Measurements from ENCODE around the gene COMMD4.
"Not testable (repeated sequence)": the region's sequence is repeated elsewhere in the genome, so short reads cannot be mapped to it uniquely, and the experiment has no call there.

Gene COMMD4

DNA sequence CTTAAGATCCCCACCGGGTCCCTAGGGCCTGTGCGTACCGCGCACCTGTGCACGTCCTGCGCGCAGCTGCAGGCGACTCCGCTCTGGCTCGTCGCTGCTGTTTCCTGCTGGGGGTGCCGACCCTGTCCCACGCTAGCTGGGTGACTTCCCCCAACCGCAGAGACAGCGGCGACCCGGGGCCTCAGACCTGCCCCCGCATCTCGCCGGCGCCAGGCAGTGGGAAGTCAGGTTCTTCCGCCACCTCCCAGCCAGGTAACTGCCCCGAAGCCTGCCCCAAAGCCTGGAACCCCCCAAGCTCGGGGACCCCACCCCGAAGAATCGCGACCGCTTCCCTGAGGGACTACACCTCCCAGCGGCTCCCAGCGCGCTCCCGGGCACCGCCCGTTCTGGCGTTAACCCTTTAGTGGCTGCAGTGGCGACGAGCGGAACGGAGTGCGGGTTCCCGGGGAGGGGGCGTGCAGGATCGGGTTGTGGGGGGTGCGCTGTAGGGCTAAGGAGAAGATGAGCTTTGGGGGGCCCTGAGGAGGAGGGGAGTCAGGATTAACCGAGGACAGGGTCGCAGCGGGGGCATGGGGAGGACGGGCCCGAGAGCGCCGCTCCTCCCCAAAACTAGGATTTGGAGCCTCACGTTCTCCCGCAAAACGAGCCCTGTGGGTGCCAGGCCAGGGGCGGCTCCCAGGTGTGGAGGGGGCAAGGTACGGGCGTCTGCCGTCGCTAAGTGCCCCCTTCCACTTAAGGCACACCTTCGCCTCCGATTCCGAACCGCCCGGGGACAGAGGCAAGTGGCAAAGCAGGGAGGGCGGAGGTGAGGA is 11.6 kb downstream of the COMMD4 start:
- no peak for TF ChIP-seq CTCF (IDR thresholded peaks at IDR 0.05)
- Mint-ChIP-seq H3K9me3 (no peaks in the 10 kb centered on the region), H3K4me1 (peaks cover 21% of the 10 kb centered on the region), H3K36me3 (ENCODE audit: low read depth) (peaks cover 10% of the 10 kb centered on the region), H3K4me3 (peak overlapping the region; percentile 91), H3K27ac (no peak overlapping the region), H3K27me3 (ENCODE audit: low read depth, poor library complexity) (peaks cover 42% of the 10 kb centered on the region)
- peak; percentile 67 for DNase-seq

GRCh38 chr15:75348034-75348561 is 12.2 kb downstream of the COMMD4 start:
- Mint-ChIP-seq H3K27me3 (ENCODE audit: low read depth, poor library complexity) (peaks cover 42% of the 10 kb centered on the region), H3K9me3 (no peaks in the 10 kb centered on the region), H3K4me1 (peaks cover 21% of the 10 kb centered on the region), H3K4me3 (peak overlapping the region; percentile 91), H3K36me3 (ENCODE audit: low read depth) (peaks cover 10% of the 10 kb centered on the region), H3K27ac (no peak overlapping the region)
- TF ChIP-seq CTCF (IDR thresholded peaks at IDR 0.05), result no peak
- peak; percentile 56 for DNase-seq

GRCh38 chr15:75348562-75349350 is 12.9 kb downstream of the COMMD4 start:
- Mint-ChIP-seq H3K9me3 (no peaks in the 10 kb centered on the region), H3K27ac (no peak overlapping the region), H3K4me1 (peaks cover 21% of the 10 kb centered on the region), H3K27me3 (ENCODE audit: low read depth, poor library complexity) (peaks cover 42% of the 10 kb centered on the region), H3K36me3 (ENCODE audit: low read depth) (peaks cover 10% of the 10 kb centered on the region), H3K4me3 (peak overlapping the region; percentile 89)
- no peak for TF ChIP-seq CTCF (IDR thresholded peaks at IDR 0.05)
- peak; percentile 38 for DNase-seq

- Mint-ChIP-seq H3K4me3 (peak overlapping the region; percentile 89), H3K4me1 (peaks cover 21% of the 10 kb centered on the region), H3K27me3 (ENCODE audit: low read depth, poor library complexity) (peaks cover 42% of the 10 kb centered on the region)
- H3K9me3 Mint-ChIP-seq; H3K36me3 Mint-ChIP-seq (ENCODE audit: low read depth); DNase-seq; H3K27ac Mint-ChIP-seq: not testable (repeated sequence)
Observed at GRCh38 chr15:75349351-75349669, 13.4 kb downstream of the COMMD4 start.

- Mint-ChIP-seq H3K4me1 (peaks cover 21% of the 10 kb centered on the region), H3K4me3 (peak overlapping the region; percentile 30), H3K27ac (no peak overlapping the region), H3K27me3 (ENCODE audit: low read depth, poor library complexity) (peaks cover 42% of the 10 kb centered on the region), H3K36me3 (ENCODE audit: low read depth) (peaks cover 10% of the 10 kb centered on the region), H3K9me3 (no peaks in the 10 kb centered on the region)
- TF ChIP-seq CTCF (IDR thresholded peaks at IDR 0.05), result no peak
- DNase-seq, result no peak
Observed at GRCh38 chr15:75349851-75350588, 14.2 kb downstream of the COMMD4 start.

Data from nephron progenitor cell (in vitro differentiated cells).